ENCODE measurements around the gene KRT38. TPM values are rescaled to one million over a fixed set of nuclear protein-coding genes. Genes with fewer than 3 reads are reported as not detected.
"Not testable (repeated sequence)": the region's sequence is repeated elsewhere in the genome, so short reads cannot be mapped to it uniquely, and the experiment has no call there.

KRT38 gene
- total RNA-seq, 2 experiments from 2014 or later = not detected

DNA sequence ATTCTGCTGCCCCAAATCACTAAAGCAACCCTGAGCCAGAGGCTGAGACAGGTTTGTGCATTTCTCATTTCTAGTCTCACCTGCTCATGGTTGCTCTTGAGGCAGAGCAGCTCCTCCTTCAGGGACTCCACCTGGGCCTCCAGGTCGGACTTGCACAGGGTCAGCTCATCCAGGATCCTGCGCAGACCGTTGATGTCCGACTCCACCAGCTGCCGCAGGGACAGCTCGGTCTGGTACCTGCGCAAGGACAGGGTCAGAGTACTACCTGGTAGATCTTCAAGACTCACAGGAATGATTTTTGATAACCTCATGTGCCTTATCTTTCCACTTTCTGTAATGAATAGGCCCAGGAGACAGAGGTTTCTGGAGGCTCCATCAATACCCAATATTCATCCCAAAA, 44.4 kb downstream of the KRT38 start:
- intact Hi-C loops (cut with micrococcal nuclease) = no loop called here
- Mint-ChIP-seq H3K27me3 (peaks cover 5% of the 10 kb centered on the region), H3K27ac (no peak overlapping the region), H3K4me1 (ENCODE audit: low read depth) (no peaks in the 10 kb centered on the region), H3K36me3 (ENCODE audit: low read depth) (no peaks in the 10 kb centered on the region), H3K4me3 (no peak overlapping the region), H3K9me3 (no peaks in the 10 kb centered on the region)
- TF ChIP-seq CTCF (IDR thresholded peaks at IDR 0.05) = no peak
- no peak for ATAC-seq
- POLR2A ChIA-PET = no interaction called here
- DNase-seq = no peak
- CTCF ChIA-PET = interaction anchor here (0.9 kb wide), 1 partner anchor 267 kb away, joined by 3 read pairs; no protein-coding TSS in a partner anchor

DNA sequence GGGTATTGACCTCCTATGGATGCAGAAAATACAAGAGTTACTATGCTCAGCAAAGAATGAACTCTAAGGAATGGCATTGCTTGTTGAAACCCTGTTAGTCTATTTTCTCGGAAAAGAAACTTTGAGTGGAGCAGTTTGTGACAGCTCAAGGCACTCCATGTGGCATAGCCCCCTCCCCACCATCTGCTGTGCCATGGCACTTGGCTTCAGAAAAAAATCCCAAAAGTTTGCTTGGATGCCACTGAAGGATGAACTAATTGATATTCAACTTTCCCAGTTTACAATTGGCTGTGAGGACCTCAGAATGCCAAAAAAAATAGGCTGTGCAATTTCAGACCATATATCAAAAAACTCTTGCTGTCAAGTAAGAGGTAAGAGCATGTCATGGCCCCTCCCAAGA, 45.2 kb downstream of the KRT38 start:
- ATAC-seq (no peak), DNase-seq (no peak)
- intact Hi-C loops (cut with micrococcal nuclease) = no loop called here
- ChIA-PET POLR2A (no interaction called here), CTCF (no interaction called here)
- Mint-ChIP-seq H3K27ac (no peak overlapping the region), H3K4me3 (no peak overlapping the region), H3K9me3 (no peaks in the 10 kb centered on the region), H3K4me1 (ENCODE audit: low read depth) (no peaks in the 10 kb centered on the region), H3K36me3 (ENCODE audit: low read depth) (no peaks in the 10 kb centered on the region), H3K27me3 (peaks cover 5% of the 10 kb centered on the region)
- no peak for TF ChIP-seq CTCF (IDR thresholded peaks at IDR 0.05)

DNA sequence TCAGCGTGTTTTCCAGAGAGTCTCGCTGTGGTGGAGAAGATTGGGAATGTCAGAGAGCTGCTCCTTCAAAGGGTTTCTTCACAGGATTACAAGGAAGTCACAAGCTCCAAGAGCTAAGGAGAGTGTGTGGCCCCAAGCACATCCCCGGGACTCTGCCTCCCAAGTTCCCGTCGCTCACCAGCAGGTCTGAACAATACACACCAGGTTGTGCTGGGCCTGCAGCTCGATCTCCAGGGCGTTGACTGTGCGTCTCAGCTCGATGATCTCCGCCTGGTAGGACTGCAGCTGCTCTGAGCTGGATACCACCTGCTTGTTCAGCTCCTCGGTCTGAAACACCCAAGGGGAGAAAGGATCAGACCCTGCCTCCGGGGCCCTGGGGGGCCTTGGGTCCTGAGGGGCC, 45.7 kb downstream of the KRT38 start:
- H3K36me3 Mint-ChIP-seq (ENCODE audit: low read depth); CTCF ChIA-PET; H3K27ac Mint-ChIP-seq; POLR2A ChIA-PET; H3K9me3 Mint-ChIP-seq; ATAC-seq; DNase-seq; H3K4me1 Mint-ChIP-seq (ENCODE audit: low read depth); H3K27me3 Mint-ChIP-seq; intact Hi-C loops (cut with micrococcal nuclease); H3K4me3 Mint-ChIP-seq: not testable (repeated sequence)

DNA sequence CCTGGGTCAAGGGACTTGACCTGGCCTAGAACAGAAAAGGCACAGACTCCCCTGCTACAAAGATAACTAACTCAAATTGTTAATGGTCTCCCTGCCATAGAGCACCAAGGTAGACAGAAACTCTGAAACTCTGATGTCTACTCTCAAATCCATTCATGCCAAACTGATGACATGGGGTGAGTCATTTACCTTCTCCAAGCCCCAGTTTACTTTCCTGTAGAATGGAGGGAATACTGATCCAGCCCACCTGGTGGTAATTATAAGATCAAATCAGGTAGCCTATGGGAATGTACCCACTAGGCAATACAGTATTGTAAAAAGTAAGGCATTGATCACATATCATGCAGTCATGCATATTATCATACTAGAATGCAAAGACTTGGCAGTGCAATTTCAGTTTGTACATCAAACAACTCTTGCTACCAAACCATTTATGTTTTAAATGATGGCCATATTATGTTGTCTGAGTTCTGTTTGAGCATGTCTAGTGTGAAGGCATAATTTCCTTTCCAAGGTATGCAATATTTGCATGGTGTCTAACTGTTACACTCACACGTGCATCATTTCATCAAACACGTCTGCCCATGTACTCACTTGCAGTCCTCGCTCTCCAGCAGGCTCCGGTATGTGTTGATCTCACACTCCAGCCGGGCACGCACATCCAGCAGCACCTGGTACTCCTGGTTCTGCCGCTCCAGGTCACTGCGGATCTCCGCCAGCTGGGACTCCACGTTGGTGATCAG, 46.4 kb downstream of the KRT38 start:
- Mint-ChIP-seq H3K4me3 (no peak overlapping the region), H3K27me3 (peaks cover 7% of the 10 kb centered on the region), H3K36me3 (ENCODE audit: low read depth) (no peaks in the 10 kb centered on the region), H3K27ac (no peak overlapping the region), H3K9me3 (no peaks in the 10 kb centered on the region), H3K4me1 (ENCODE audit: low read depth) (no peaks in the 10 kb centered on the region)
- CTCF ChIA-PET = no interaction called here
- no peak for TF ChIP-seq CTCF (IDR thresholded peaks at IDR 0.05)
- no peak for DNase-seq
- intact Hi-C loops (cut with micrococcal nuclease) = no loop called here
- POLR2A ChIA-PET = no interaction called here
- ATAC-seq = no peak

GRCh38 chr17:41393826-41394225, 47.0 kb downstream of the KRT38 start:
- DNase-seq (no peak), ATAC-seq (no peak)
- intact Hi-C loops (cut with micrococcal nuclease) = no loop called here
- H3K27ac Mint-ChIP-seq = no peak overlapping the region
- no peak overlapping the region for H3K4me3 Mint-ChIP-seq
- H3K36me3 Mint-ChIP-seq (ENCODE audit: low read depth) = no peaks in the 10 kb centered on the region
- CTCF ChIA-PET = no interaction called here
- POLR2A ChIA-PET = interaction anchor here (0.6 kb wide), 1 partner anchor 242 kb away, joined by 3 read pairs; no protein-coding TSS in a partner anchor
- H3K9me3 Mint-ChIP-seq = no peaks in the 10 kb centered on the region
- no peaks in the 10 kb centered on the region for H3K4me1 Mint-ChIP-seq (ENCODE audit: low read depth)
- H3K27me3 Mint-ChIP-seq = peaks cover 7% of the 10 kb centered on the region
- no peak for TF ChIP-seq CTCF (IDR thresholded peaks at IDR 0.05)

Measured in activated CD8-positive, alpha-beta T cell treated with anti-CD3 and anti-CD28 coated beads for 36 hours (primary cell).